ENCODE data around the gene PTCD2.
"Not testable (repeated sequence)": the region's sequence is repeated elsewhere in the genome, so short reads cannot be mapped to it uniquely, and the experiment has no call there.

The PTCD2 gene

DNA sequence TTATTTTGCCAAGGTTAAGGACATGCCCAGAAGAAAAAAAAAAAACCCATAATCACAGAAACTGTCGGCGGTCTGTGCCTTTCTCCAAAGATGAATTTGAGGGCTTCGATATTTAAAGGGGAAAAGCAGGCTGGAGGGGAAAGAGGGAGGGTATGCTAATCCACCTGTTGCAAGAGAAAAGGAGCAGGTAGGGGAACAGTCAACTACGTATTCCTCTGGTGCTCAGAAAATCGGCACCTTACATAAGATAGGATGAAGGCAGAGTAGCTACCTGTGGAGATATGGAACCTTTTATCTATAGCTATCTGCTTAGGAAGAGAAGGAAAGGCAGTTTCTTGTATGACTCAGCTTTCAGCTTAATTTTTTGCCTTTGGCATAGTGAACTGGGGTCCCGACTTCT is 77.7 kb downstream of the PTCD2 start:
- intact Hi-C loops (cut with DNase I), result no loop called here

DNA sequence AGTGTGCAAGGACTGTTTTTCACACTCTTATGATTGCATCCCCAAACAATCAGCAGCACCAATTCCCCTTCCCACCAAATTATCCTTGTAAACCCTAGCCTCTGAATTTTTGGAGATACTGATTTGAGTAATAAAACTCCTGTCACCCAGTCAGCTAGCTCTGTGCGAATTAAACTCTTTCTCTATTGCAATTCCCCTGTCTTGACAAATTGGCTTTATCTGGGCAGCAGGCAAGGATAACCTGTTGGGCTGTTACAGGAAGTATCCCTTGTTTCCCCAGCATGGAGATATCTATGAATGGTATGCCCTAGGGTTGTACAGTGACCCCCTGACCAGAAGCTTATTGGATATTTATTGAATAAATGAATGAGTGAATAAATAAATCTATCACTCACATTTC is 80.8 kb downstream of the PTCD2 start:
- intact Hi-C loops (cut with DNase I), result no loop called here
- DNase-seq, result no peak

More for the DNA sequence above, 77.7 kb downstream of the PTCD2 start:
- no peak for DNase-seq

DNA sequence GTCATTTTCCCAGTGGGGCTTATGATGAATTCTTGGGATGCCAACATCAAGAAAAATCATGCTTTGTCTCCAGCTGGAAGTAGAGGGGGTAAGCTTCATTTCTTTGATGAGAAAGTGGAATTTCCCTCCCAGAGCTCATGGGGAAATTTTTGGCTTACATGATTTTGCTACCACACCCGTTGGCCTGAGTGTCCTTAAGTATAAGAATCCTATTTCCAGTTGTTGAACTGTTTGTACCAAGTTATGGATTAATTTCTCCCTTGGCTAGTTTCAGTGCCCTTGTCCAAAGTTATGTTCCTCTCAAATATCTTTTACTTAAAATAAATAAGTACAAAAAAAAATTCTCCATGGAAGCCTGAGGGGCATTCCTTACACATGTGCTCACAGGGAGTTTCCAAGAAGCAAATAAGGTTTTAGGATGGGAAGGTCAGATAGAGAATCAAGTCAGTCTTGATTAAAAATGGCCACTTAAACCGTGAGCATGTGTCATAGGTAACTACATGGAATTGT is 82.3 kb downstream of the PTCD2 start:
- intact Hi-C loops (cut with DNase I), result no loop called here
- no peak for DNase-seq

DNA sequence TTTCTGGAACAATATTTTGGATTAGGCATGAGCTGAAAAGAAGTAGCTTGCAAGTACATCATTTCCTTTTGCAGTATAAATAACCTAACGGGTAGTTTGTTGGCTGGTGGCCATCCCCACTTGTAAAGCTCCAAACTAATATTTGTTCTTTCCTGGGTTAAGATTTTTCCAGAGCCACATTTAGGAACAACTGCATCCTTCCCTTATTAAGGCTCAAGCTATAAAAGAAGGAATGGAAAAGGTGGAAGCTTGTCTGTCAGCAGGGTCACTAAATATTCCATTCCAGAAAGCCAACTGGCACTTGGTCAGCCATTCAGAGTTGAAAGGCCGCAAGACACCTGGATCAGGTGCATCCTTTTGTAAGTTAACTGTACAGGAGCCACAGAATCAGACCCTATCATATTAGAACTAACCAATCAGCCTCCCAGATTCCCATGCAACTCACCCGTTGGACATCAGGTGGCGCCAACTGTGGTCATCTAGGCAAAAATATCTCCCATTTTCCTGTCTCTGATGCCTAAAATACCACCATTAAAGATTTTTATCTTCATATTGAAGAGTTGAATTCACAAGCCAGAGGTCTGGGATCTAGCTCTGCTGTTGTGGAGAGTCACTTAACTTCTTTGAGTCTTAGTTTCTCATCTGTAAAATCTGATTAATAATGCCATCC is 82.9 kb downstream of the PTCD2 start:
- intact Hi-C loops (cut with DNase I), result no loop called here
- no peak for DNase-seq

DNA sequence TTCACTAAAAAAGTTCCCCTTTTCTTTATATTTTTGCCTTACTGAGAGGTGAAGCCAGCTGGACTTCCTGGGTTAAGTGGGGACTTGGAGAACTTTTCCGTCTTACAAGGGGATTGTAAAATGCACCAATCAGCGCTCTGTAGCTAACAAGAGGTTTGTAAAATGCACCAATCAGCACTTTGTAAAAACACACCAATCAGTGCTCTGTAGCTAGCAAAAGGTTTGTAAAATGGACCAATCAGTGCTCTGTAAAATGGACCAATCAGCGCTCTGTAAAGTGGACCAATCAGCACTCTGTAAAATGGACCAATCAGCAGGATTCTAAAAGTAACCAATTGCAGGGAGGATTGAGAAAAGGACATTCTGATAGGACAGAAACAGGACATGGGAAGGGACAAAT is 84.6 kb downstream of the PTCD2 start:
- DNase-seq; intact Hi-C loops (cut with DNase I): not testable (repeated sequence)

DNA sequence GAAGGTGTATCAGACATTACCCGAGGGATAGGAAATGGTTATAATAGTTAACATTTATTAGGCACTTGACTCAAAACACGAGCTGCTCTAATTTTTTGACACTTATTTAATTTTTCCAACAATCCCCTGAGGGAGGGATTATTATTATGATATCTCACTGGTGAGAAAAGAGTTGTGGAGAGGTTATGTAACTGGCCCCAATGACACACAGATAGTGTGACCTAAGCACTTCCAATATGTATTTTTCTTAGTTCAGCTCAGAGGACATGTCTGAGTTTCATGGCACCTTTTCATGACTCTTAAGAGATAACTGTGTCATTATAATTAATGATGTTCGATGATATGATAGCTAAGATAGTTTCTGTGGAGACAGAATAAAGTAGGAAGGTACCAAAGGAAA is 86.9 kb downstream of the PTCD2 start:
- intact Hi-C loops (cut with DNase I), result no loop called here
- no peak for DNase-seq

DNA sequence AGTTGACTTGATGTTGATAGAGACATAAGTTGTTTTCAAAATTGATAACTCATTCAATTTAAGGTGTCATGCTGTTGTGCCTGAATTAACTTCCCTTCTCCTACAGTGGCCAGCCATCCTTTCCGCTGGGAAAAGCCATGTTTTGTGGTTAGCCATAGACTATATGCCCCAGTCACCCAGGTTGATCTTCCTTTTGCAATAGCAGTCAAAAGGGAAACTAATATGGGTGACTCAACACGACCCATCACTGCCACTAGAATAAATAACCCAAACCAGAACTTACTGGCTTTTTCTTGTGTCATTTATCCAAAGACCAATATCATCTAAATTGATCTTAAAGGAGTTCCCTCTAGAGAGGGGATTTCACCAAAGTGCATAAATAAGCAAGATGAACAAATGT is 87.4 kb downstream of the PTCD2 start:
- intact Hi-C loops (cut with DNase I), result no loop called here
- no peak for DNase-seq

DNA sequence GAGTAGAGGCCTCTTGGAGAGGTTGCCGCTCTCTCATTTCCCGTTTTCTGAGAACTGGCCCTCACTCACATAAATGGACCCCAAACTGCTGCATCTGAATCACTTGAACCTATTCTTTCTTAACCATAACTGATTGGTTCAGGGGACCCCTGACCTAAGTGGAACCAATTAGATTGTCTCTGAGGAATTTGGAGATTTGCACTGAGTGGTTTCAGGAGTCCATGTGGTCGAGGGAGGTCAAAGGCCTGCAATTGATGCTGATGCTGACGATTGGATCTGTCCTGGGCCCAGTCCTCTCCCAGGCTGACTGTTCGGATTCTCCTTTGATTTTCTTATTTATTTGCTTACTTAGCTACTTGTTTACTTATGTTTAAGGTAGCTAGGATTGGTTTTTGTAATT is 88.0 kb downstream of the PTCD2 start:
- DNase-seq, result no peak
- intact Hi-C loops (cut with DNase I), result no loop called here

DNA sequence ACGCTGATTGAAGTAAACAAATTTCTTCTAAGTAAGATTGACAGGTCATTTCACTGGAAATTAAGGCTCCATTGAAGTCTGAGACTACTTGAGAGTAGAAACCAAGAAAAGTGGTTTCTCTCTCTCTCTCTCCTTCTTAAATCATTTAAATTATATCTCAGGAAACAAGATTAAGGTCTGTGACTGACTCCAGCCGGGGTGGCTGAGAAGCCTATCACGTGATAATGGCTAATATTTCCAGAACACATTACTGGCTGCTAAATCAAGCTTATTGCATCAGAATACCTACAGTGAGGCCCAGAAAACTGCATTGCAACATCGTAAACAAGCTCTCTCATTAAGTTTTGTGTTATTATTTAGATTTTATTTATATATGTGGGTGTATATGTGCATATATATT is 88.4 kb downstream of the PTCD2 start:
- intact Hi-C loops (cut with DNase I), result no loop called here
- no peak for DNase-seq

DNA sequence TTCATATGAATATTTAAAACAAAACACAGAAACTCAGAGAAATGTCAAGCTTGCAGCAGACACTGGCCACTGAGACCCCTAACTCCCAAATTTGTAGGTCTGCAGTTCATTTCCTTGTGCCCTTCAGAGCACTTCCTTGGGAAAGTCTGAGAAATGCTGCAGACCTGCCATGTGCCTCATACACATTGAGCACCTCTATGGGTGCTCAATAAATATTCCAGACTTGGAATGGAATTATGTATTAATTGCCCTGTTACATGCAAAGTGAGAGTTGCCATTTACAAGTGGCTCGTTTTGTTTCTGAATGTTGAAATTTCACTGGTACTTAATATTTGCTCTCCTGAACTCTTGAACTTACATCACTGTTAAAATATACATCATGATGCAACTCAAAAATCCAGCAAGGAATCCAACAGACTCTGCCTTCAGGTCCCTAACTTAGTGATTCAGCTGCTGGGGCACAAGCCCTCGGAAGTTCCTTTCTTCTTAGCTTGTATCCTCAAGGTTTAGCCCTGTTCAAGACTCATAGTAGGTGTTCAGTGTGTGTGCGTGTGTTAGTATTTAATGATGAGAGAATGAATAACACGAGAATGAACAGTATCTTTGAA is 90.6 kb downstream of the PTCD2 start:
- no peak for DNase-seq

DNA sequence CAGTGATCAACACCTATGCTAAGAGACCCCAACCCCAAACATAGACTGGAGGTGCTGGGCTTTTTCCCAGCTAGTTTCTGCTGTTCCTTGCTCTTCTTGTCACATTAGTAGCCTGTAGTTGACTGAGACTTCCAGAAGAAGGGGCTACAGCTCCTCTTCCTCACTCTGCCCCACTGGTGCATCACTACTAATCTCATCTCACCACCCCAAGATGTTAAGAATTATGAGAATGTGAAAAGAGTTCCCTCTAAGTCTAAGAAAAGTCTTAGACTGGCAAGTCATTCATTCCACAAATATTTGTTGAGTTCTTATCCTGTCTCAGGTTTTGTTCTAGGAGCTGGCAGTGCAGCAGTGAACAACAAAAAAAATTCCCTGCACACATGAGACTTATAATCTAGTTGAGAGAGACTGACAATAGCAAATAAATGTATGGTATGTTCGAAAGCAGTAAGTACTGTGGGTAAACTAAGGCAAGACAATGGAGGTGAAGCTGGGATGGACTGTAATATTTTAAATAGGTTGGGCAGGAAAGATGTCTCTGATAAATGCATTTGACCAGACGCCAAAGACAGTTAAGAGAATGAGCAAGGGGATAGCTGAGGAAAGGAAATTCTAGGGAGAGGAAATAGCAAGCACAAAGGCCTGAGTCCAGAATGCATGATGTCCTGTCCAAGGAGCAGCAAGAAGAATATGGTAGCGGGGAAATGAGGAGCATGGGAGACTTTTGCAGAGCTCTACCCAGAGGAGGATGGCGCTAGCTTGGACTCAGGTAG is 92.3 kb downstream of the PTCD2 start:
- intact Hi-C loops (cut with DNase I), result no loop called here
- no peak for DNase-seq

More for the DNA sequence above, 90.6 kb downstream of the PTCD2 start:
- intact Hi-C loops (cut with DNase I), result no loop called here

DNA sequence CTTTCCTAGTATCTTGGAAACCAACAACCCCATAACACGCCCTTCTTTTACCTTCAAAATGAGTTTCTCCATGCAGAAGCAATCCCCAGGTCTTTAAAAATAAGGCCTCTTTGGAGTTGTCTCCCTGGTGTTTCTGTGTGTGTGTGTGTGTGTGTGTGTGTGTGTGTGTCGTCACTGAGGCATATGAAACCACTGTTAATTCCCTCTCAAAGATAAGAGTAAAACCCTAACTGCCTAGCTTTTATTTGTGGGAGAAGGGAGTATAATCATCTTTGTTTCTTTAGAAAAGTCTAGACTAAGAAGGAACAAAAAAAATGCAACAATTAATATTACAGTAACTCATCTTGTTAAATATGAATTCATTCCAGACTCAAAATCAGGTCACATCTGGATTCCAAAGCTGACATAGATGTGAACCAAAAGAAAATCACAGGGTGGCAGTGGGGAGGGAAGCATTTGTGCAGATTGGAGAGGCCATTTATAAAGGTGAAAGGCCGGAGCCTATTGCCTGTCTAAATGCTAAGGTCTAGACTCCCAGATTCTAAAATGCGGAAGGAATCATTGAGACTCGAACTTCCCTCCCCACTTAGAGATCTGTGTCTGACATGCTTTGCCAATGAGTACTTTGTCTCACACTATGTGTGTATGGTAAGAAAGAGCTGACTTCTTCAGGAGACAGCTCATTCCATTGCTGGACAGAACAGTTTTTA is 95.6 kb downstream of the PTCD2 start:
- intact Hi-C loops (cut with DNase I), result no loop called here
- DNase-seq, result no peak

DNA sequence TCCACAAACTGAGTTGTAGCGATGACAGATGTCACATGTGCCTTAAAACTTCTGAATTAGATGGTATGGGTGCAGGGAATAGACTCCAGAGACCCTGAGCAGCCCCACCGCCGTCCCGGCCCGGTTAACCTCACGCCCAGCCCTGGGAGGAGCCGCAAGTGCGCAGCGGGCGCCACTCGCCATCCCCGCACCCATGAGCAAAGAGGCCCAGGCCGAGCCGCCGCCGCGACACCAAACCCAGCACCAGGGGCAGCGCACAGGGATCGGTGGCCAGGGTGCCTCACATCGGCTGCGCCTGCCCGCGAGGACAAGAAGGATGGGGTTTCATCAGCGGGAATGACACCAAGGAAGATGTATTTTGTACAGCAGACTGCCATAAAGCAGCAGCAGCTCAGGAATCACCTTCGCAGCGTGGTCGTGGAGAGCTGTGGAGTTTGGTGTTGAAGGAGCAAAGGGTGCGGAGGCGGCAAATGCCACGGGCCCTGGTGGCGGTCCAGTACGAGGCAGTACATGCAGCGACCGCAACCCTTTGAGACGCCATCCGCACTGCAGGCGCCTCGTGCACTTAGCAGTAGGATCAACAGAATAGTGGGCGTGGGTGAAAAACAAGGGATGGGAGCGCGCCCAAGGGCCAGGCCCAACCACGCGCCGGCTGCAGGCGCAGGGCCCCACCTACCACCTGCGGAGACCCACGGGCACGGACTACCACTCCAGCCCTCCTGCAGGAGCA is 97.3 kb downstream of the PTCD2 start:
- intact Hi-C loops (cut with DNase I), result no loop called here
- DNase-seq, result no peak

Data from head of caudate nucleus (tissue), 42 donors.